Liver (tissue), 9 donors: Measurements from ENCODE around the gene DIDO1. TPM values are rescaled to one million over a fixed set of nuclear protein-coding genes. Genes with fewer than 3 reads are reported as not detected.

Source experiments
- DNase-seq: peaks from one replicate; pipeline ENCODE4 v3.0.0-alpha.2; 2017; ENCODE audit warnings: low spot score
- H3K27ac ChIP-seq, 2 donors: one replicate each; pipeline ENCODE4 v1.7.0; 2013; ENCODE audit warnings: inconsistent platforms in 2 of 2, low read length in 2 of 2, control low read depth in 1 of 2, low read depth in 1 of 2, mild to moderate bottlenecking in 1 of 2
- H3K27me3 ChIP-seq, 4 donors: one replicate each; pipeline versions ENCODE4 v1.6.1 to v1.7.0; 2013; ENCODE audit warnings: low read length in 3 of 4, inconsistent platforms in 1 of 4, mild to moderate bottlenecking in 1 of 4, moderate library complexity in 1 of 4; ENCODE audit not compliant: control insufficient read depth in 4 of 4, insufficient read depth in 4 of 4
- H3K36me3 ChIP-seq, 4 donors: one replicate each; pipeline versions ENCODE4 v1.6.1 to v1.7.0; 2013; ENCODE audit warnings: low read length in 3 of 4, mild to moderate bottlenecking in 3 of 4, low read depth in 1 of 4, moderate library complexity in 1 of 4; ENCODE audit not compliant: control insufficient read depth in 4 of 4, insufficient read depth in 3 of 4
- H3K4me1 ChIP-seq, 4 donors: one replicate each; pipeline versions ENCODE4 v1.6.1 to v1.7.0; 2013; ENCODE audit warnings: low read length in 3 of 4, mild to moderate bottlenecking in 3 of 4, moderate library complexity in 1 of 4; ENCODE audit not compliant: control insufficient read depth in 4 of 4, insufficient read depth in 4 of 4
- H3K4me3 ChIP-seq, 3 donors: one replicate each; pipeline versions ENCODE4 v1.6.1 to v1.7.0; 2013; ENCODE audit warnings: low read length in 3 of 3, control low read depth in 1 of 3, low read depth in 1 of 3, mild to moderate bottlenecking in 1 of 3
- H3K9ac ChIP-seq, 2 donors: one replicate each; pipeline ENCODE4 v1.7.0; 2013; ENCODE audit warnings: low read length in 2 of 2, mild to moderate bottlenecking in 2 of 2, moderate library complexity in 2 of 2, control low read depth in 1 of 2, low read depth in 1 of 2
- H3K9me3 ChIP-seq, 4 donors: one replicate each; pipeline versions ENCODE4 v1.6.1 to v1.7.0; 2013; ENCODE audit warnings: low read length in 3 of 4; ENCODE audit not compliant: control insufficient read depth in 4 of 4
- FOXA1 ChIP-seq: IDR thresholded peaks from 2 replicates; pipeline ENCODE4 v1.6.1; 2016; ENCODE audit warnings: antibody characterized with exemption
- FOXA2 ChIP-seq: IDR thresholded peaks from 2 replicates; pipeline ENCODE4 v1.6.1; 2016; ENCODE audit warnings: antibody characterized with exemption
- GABPA ChIP-seq, 2 donors: IDR thresholded peaks in 1 of 2; conservative IDR thresholded peaks in 1 of 2; 2 replicates each; pipeline ENCODE4 v1.6.1; 2016; ENCODE audit warnings: antibody characterized with exemption in 2 of 2, mild to moderate bottlenecking in 1 of 2, moderate library complexity in 1 of 2
- HNF4A ChIP-seq, 2 donors: conservative IDR thresholded peaks; 2 replicates each; pipeline ENCODE4 v1.6.1; 2016; ENCODE audit warnings: antibody characterized with exemption in 2 of 2, mild to moderate bottlenecking in 2 of 2
- HNF4G ChIP-seq: IDR thresholded peaks from 2 replicates; pipeline ENCODE4 v1.6.1; 2016; ENCODE audit warnings: antibody characterized with exemption
- JUND ChIP-seq, 2 donors: IDR thresholded peaks; 2 replicates each; pipeline ENCODE4 v1.6.1; 2016; ENCODE audit warnings: antibody characterized with exemption in 2 of 2
- NR2F2 ChIP-seq: IDR thresholded peaks from 2 replicates; pipeline ENCODE4 v1.6.1; 2016; ENCODE audit warnings: antibody characterized with exemption
- RXRA ChIP-seq, 2 donors: IDR thresholded peaks; 2 replicates each; pipeline ENCODE4 v1.6.1; 2017 to 2018; ENCODE audit warnings: antibody characterized with exemption in 2 of 2, mild to moderate bottlenecking in 1 of 2
- TAF1 ChIP-seq: conservative IDR thresholded peaks from 2 replicates; pipeline ENCODE4 v1.6.1; 2016; ENCODE audit warnings: antibody characterized with exemption, mild to moderate bottlenecking
- YY1 ChIP-seq: IDR thresholded peaks from 2 replicates; pipeline ENCODE4 v1.6.1; 2016; ENCODE audit warnings: antibody characterized with exemption, mild to moderate bottlenecking
- WGBS: extraction: QIAGEN DNeasy Blood & Tissue Kit; methylation state at CpG from one replicate; pipeline ENCODE4 v1.1.7; 2013; 5-methylcytosine and 5-hydroxymethylcytosine counted together
- polyA plus RNA-seq, 2 donors: library from polyadenylated mRNA; stranded (reverse) in 1 of 2; unstranded in 1 of 2; fragments of 200-250 nt in 1 of 2; fragments of >200 nt in 1 of 2; fragmentation: Nextera tagmentation in 1 of 2; extraction: Ambion mirVana in 1 of 2; gene quantifications; one replicate each; pipeline versions ENCODE4 v1.2.1 to v1.2.3, GENCODE V29; 2013 to 2015
- total RNA-seq, 2 donors: library from RNA; depleted of rRNA; stranded (reverse); fragments of >200 nt; gene quantifications; one replicate each; pipeline ENCODE4 v1.2.3, GENCODE V29; 2014
- TF ChIP-seq, protein P1 (sequence below): IDR thresholded peaks from 2 replicates; pipeline ENCODE4 v1.6.1; 2016; ENCODE audit warnings: antibody characterized with exemption
- TF ChIP-seq, protein P2 (sequence below): IDR thresholded peaks from 2 replicates; pipeline ENCODE4 v1.6.1; 2016; ENCODE audit warnings: antibody characterized with exemption
- TF ChIP-seq, protein P3 (sequence below): IDR thresholded peaks from 2 replicates; pipeline ENCODE4 v1.6.1; 2016; ENCODE audit warnings: antibody characterized with exemption, mild to moderate bottlenecking
- TF ChIP-seq, protein P4 (sequence below): fragments of 150-350 bp; IDR thresholded peaks from 2 replicates; pipeline ENCODE4 v1.5.1; 2017; ENCODE audit warnings: improper control_type of control experiment, low read depth, low read length; ENCODE audit not compliant: missing input control
- TF ChIP-seq, protein P5 (sequence below): IDR thresholded peaks from 2 replicates; pipeline ENCODE4 v1.6.1; 2016; ENCODE audit warnings: antibody characterized with exemption
- donor health status: healthy.
- donor health status: healthy.
- donor health status: healthy.
- donor health status: healthy.
- donor health status: healthy.

Gene DIDO1
- total and polyA plus RNA-seq, 4 donors: 10.1 to 43.1 (median 17.4) TPM

DNA sequence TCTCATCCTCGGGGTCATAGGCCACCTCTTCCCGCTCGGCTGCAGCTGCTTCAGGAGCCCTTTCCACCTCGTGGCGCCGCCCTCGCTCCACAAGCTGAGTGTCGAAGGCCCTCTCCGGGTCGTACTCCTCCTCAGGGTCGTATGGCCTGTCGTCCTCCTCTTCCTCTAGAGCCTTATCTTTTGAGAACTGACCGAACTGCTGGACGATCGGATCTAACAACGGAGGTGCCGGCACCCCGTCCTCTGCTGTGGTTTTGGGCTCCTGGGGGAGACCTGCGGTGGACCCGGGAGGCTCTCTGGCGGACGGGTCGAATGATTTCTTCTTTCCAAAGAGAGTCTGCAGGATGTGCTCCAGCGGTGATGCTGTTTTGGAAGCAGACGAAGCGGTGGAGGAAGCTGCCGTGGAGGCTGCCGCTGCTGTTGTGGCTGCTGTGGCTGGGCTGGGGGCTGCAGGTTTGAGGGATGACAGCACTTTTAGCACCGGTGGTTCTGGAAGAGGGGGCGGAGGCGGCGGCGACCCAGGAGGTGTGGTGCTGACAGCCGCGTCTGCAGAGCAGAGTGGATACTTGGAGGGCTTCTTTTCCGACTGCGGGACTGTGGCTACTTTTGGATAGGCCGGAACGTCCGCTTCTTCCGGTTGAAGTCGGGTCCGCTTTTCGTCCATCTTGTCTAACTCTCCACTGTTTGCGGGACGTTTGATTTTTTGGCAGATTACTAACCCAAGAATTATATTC, 44.5 kb downstream of the DIDO1 start:
- H3K36me3 ChIP-seq: peaks cover 5 to 20% (median 8%) of the 10 kb centered on the region in 4 donors
- no peak for DNase-seq
- H3K9ac ChIP-seq: no peak overlapping the region
- no peak overlapping the region for H3K27ac ChIP-seq
- H3K4me3 ChIP-seq: no peak overlapping the region
- TF ChIP-seq, protein P1, sequence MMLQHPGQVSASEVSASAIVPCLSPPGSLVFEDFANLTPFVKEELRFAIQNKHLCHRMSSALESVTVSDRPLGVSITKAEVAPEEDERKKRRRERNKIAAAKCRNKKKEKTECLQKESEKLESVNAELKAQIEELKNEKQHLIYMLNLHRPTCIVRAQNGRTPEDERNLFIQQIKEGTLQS: no peak
- TF ChIP-seq GABPA (IDR thresholded peaks at IDR 0.05 in 1 of 2, conservative IDR thresholded peaks at IDR 0.05 in 1 of 2) (no peak), RXRA (IDR thresholded peaks at IDR 0.05) (no peak), NR2F2 (no peak), YY1 (no peak), HNF4A (conservative IDR thresholded peaks at IDR 0.05) (no peak), TAF1 (no peak)
- TF ChIP-seq, protein P2, sequence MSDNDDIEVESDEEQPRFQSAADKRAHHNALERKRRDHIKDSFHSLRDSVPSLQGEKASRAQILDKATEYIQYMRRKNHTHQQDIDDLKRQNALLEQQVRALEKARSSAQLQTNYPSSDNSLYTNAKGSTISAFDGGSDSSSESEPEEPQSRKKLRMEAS: no peak
- TF ChIP-seq, protein P3, sequence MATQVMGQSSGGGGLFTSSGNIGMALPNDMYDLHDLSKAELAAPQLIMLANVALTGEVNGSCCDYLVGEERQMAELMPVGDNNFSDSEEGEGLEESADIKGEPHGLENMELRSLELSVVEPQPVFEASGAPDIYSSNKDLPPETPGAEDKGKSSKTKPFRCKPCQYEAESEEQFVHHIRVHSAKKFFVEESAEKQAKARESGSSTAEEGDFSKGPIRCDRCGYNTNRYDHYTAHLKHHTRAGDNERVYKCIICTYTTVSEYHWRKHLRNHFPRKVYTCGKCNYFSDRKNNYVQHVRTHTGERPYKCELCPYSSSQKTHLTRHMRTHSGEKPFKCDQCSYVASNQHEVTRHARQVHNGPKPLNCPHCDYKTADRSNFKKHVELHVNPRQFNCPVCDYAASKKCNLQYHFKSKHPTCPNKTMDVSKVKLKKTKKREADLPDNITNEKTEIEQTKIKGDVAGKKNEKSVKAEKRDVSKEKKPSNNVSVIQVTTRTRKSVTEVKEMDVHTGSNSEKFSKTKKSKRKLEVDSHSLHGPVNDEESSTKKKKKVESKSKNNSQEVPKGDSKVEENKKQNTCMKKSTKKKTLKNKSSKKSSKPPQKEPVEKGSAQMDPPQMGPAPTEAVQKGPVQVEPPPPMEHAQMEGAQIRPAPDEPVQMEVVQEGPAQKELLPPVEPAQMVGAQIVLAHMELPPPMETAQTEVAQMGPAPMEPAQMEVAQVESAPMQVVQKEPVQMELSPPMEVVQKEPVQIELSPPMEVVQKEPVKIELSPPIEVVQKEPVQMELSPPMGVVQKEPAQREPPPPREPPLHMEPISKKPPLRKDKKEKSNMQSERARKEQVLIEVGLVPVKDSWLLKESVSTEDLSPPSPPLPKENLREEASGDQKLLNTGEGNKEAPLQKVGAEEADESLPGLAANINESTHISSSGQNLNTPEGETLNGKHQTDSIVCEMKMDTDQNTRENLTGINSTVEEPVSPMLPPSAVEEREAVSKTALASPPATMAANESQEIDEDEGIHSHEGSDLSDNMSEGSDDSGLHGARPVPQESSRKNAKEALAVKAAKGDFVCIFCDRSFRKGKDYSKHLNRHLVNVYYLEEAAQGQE: no peak
- TF ChIP-seq, protein P4, sequence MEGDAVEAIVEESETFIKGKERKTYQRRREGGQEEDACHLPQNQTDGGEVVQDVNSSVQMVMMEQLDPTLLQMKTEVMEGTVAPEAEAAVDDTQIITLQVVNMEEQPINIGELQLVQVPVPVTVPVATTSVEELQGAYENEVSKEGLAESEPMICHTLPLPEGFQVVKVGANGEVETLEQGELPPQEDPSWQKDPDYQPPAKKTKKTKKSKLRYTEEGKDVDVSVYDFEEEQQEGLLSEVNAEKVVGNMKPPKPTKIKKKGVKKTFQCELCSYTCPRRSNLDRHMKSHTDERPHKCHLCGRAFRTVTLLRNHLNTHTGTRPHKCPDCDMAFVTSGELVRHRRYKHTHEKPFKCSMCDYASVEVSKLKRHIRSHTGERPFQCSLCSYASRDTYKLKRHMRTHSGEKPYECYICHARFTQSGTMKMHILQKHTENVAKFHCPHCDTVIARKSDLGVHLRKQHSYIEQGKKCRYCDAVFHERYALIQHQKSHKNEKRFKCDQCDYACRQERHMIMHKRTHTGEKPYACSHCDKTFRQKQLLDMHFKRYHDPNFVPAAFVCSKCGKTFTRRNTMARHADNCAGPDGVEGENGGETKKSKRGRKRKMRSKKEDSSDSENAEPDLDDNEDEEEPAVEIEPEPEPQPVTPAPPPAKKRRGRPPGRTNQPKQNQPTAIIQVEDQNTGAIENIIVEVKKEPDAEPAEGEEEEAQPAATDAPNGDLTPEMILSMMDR: no peak
- TF ChIP-seq, protein P5, sequence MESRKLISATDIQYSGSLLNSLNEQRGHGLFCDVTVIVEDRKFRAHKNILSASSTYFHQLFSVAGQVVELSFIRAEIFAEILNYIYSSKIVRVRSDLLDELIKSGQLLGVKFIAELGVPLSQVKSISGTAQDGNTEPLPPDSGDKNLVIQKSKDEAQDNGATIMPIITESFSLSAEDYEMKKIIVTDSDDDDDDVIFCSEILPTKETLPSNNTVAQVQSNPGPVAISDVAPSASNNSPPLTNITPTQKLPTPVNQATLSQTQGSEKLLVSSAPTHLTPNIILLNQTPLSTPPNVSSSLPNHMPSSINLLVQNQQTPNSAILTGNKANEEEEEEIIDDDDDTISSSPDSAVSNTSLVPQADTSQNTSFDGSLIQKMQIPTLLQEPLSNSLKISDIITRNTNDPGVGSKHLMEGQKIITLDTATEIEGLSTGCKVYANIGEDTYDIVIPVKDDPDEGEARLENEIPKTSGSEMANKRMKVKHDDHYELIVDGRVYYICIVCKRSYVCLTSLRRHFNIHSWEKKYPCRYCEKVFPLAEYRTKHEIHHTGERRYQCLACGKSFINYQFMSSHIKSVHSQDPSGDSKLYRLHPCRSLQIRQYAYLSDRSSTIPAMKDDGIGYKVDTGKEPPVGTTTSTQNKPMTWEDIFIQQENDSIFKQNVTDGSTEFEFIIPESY: no peak
- peaks cover 0 to 10% (median 4%) of the 10 kb centered on the region in 4 donors for H3K4me1 ChIP-seq
- no peaks in the 10 kb centered on the region for H3K27me3 ChIP-seq
- no peaks in the 10 kb centered on the region for H3K9me3 ChIP-seq
- WGBS: 96% methylated on average over 46 of the region's 46 CpGs

DNA sequence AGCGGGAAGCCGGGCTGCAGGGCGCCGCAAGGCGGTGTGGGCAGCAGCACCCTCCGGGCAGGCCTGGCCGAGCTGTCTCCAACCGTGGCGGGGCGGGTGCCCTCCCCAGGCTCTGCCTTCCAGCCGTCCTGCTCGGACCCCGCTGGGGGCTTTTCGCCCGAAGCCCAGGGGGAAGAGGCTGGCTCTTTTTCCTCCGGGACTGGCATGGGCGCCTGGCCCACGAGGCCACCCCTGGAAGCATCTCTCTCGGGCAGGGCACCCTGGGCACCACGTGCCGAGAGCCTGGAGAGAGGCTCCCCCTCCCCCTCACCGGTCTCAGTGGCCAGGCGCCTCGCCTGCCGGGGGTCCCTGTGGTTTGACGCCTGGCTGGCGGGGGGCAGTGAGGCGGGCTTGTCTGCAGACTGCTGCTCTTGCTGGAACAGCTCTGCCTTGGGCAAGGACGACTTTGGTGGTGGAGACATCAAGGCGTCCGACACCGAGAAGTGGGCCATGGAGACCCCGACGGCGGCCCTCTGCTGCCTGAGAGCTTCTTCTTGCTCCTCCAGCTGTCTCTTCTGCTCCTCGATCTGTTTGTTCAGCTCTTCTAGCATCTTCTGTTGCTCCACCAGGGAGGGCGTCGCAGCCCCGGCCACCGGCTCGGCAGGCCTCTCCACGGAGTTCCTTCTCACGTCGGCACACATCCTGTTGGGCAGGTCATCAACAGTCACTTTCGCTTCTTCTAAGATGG, 45.2 kb downstream of the DIDO1 start:
- Histone ChIP-seq H3K4me3 (no peak overlapping the region), H3K4me1 (peaks cover 0 to 4% (median 2%) of the 10 kb centered on the region in 4 donors), H3K27me3 (no peaks in the 10 kb centered on the region), H3K36me3 (peaks cover 4 to 18% (median 8%) of the 10 kb centered on the region in 4 donors), H3K9me3 (no peaks in the 10 kb centered on the region), H3K27ac (no peak overlapping the region), H3K9ac (no peak overlapping the region)
- 97% methylated on average over 45 of the region's 45 CpGs for WGBS
- DNase-seq: no peak
- TF ChIP-seq FOXA2 (no peak), RXRA (IDR thresholded peaks at IDR 0.05) (no peak), TAF1 (no peak), FOXA1 (no peak), JUND (IDR thresholded peaks at IDR 0.05) (no peak), GABPA (IDR thresholded peaks at IDR 0.05 in 1 of 2, conservative IDR thresholded peaks at IDR 0.05 in 1 of 2) (no peak), YY1 (no peak), HNF4G (no peak)
- TF ChIP-seq, protein P2: no peak
- TF ChIP-seq, protein P4: no peak
- TF ChIP-seq, protein P1: no peak
